NCI-H748 treated with DMSO at 0.1 percent for 48 hours (cell line): ENCODE data around the gene GFRAL.

Source experiments
- DNase-seq: peaks from one replicate; lab custom pipeline; 2025; lab: John Stamatoyannopoulos, UW

GFRAL gene

DNA sequence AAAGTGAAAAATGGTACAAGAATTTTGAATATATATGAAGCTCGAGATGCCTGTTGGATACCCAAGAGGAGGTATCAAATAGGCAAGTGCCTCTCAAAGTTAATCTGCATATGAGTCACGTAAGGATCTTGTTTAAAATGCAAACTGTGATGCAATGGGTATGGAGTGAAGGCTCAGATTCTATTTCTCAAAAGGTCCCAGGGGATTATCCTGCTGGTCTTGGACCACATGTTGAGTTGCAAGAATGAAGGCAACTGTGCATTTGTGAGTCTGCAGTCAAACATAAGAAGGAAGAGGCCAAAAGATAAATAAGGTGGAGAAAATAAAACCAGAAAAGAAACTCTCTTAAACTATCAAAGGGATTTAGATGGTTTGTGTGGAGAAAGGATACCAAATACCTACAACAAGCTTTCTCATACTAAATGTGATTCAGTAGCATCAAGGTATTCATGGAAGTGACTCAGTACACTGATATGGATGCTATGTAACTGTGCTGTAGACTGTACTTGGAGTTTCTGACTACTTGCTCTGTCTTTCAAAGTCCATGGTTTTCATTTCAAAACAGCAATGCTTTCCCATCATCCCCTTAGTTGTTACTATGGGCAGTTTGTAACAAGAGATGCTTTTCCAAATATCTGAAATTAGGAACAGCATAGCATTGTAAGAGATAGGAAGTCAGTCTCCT lies 106.3 kb downstream of the GFRAL start:
- DNase-seq = no peak

DNA sequence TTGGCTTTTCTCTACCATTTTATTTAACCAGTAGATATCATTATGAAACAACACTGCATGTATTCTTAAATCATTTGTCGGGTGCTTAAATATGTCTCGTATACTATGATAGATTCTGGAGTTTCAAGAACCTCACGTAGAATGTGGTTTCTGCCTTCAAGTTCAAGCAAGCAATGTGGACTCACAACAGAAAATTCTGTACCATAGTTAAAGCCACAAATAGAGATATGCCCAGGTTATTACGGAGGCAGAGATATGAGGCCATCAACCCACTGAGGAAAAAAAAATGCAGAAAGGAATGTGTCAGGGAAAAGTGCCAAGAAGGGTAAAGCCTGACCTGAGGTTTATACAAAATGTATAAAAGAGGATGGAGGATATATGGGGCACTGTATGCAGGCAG lies 109.9 kb downstream of the GFRAL start:
- no peak for DNase-seq

DNA sequence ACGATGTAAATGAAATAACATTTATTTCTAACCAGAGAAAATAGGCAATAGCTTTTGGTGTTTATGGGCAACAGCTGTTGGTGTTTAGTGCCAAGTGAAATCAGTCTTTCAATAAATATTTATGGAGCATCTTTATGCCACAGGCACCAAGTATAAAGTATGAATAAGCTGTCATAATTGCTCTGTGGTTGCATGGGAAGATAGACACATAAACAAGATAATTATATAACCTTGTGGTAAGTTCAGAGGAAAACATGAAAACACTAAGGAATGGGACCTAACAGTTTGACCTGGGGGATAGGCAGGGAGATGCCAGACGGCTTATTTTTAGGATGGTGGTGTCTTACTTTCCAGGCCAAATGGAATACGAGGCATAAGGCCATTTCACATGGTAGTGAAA lies 110.9 kb downstream of the GFRAL start:
- DNase-seq = no peak

DNA sequence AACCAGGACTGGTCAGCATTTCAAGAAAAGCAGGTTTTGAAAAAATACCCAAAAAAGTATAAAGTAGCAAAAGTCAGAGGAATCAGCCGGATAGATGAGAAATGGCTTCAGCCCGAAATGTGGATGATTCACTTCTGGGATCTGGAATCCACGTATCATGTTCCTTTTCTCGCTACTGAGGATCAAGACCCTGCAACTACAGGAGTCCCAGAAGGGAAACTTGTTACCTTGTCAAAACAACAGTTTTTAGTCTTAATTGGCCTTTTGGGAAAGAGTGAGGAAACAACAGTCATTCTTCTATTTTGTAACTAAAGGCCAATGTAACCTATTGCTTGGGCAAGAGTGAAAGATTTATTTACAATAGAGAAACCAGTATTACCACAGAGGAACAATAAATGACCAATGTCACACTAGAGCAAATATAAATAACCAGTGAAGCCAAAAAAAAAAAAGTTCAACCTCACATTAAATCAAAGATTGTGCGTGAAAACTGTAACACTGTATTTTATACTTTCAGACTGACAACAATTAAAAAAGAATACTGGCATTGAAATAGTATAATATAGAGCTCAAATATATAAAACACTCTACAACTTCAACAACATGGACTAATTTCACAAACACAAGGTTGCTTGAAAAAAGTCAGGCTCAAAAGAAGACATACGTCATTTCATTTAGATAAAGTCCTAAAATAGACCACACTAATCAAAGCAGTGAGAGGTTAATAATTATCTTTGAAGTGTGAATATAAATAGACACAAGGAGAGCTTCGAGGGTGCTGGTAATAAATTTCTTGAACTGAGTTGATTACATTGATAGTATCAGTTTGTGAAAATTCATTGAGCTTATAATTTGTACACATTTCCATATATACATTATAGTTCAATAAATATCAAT lies 116.2 kb downstream of the GFRAL start:
- DNase-seq = no peak

DNA sequence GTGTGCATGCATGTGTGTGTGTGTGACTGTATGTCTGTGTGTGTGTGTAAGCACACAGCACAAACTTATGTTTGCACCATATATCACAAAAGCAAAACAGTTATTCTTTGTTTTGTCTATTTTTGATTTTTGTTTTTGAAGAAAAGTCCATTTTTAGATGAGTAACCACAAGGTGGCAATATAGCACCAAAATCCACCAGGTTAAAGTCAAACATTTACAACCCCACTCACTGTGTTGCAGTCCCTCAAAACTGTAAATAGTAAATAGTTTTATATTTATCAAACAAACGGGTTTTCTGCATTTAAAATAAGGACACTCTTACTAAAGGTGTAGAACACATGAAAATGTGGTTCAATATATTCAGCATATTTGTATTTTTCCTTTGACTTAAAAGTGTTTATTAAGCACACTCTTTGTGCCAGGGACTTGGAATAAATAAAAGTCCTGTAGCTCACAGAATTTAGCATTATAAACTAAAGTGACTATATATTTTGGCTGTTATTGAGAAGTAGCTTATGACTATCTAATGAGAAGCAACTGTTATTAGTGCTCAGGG lies 118.5 kb downstream of the GFRAL start:
- peak; percentile 15 for DNase-seq

DNA sequence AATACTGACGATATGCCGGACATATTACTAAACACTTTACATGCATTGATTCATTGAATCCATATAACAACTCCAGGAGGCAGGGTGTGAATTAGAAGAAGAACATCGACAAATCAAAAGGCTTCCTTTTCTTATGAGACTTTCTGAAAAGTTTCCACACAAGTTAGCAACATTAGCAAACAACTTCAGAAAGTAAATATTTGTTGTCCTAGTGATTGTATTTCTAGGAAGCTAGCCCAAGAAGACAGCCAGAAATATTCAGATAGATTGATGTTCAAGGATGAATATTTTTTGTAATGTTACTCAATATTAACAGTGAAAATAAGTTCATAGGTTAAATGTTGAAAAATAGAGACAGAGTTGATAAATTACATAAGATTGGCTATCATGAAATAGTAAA lies 120.6 kb downstream of the GFRAL start:
- DNase-seq = no peak

DNA sequence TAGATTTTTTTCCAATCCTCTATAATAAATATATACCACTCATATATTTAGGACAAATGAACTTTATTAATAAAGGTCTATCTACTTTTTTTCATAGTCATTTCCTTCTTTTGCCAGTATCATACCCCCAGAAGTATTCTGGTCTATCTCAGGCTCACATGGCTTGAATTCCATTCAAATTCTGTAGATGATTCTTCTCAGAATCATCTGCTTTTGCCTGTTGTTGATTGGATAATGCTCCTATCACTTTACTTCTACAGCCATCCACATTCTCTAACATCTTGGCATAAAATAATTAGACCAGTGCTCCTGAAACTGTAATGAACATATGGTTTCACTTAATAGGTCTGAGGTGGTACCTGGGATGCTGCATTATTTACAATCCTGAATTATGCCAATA lies 121.2 kb downstream of the GFRAL start:
- no peak for DNase-seq

DNA sequence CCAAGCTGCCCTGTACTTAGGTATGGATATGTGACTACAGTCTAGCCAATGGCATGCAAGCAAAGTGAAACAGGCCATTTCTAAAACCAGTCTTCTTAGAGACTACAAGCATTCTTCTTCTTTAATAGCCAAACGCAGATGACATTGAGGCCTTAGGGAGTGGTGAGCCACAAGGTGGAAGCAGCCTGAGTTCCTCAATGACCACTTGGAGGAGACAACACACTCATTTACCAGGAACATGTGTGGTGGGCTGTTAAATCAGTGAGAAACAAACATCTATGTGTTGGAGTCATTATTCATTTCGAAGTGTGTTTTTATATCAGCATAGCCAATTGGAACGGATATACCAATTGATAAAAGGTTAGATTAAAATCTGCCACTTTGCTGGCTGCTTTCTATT lies 122.0 kb downstream of the GFRAL start:
- no peak for DNase-seq

DNA sequence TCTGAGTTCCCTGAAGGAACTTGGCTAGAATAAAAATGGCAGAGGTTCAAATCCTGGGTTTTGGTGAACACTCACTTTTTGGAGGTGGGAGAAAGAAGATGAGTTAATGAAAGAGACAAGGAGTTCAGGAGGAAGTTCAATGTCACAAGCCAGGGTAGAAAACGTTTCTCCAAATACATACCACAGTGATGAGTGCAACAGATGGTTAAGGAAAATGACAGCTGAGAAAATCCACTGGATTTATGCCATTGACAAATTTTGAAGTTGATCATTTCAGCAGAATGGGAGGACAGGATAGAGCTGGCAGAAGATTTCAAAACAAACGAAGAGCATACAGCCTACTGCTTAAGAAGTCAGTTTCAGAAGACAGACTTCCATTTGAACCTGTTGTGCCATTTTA lies 122.7 kb downstream of the GFRAL start:
- DNase-seq = no peak
